Measurements from ENCODE around the gene ZNF292. TPM values are rescaled to one million over a fixed set of nuclear protein-coding genes. Genes with fewer than 3 reads are reported as not detected.

ZNF292 gene
- total and polyA plus RNA-seq, 2 donors (not counting 3 experiments of a cell fraction or from before 2014, with no cell fraction given): 3.5 to 24.9 TPM

GRCh38 chr6:87183687-87184086 is 28.3 kb downstream of the ZNF292 start:
- H3K4me2 ChIP-seq (ENCODE audit: insufficient read depth, low read length): no peak overlapping the region

GRCh38 chr6:87184762-87185250 is 29.4 kb downstream of the ZNF292 start:
- Histone ChIP-seq H3K9me3 (replicated peaks; ENCODE audit: control insufficient read depth, insufficient read depth, low read length) (no peaks in the 10 kb centered on the region), H3K4me3 (replicated peaks in 1 of 3; ENCODE audit: insufficient read depth in 1 of 3, low read depth in 1 of 3, low read length in 3 of 3) (no peak overlapping the region), H3K9ac (replicated peaks; ENCODE audit: extremely low read depth, insufficient read depth, low read length) (no peak overlapping the region), H3K79me2 (ENCODE audit: control insufficient read depth, insufficient read depth, low read length) (peaks cover 56% of the 10 kb centered on the region), H4K20me1 (replicated peaks; ENCODE audit: control insufficient read depth, extremely low read depth, insufficient read depth, low read length) (peaks cover 9% of the 10 kb centered on the region), H3K27me3 (ENCODE audit: control insufficient read depth in 2 of 2, insufficient read depth in 2 of 2, low read length in 2 of 2) (no peaks in the 10 kb centered on the region), H3K4me2 (ENCODE audit: insufficient read depth, low read length) (no peak overlapping the region), H2AFZ (ENCODE audit: low read depth, low read length) (no peak overlapping the region), H3K4me1 (ENCODE audit: control insufficient read depth, extremely low read depth, insufficient read depth, low read length) (no peaks in the 10 kb centered on the region), H3K9me1 (replicated peaks; ENCODE audit: control insufficient read depth, extremely low read depth, insufficient read depth, low read length) (peaks cover 3% of the 10 kb centered on the region), H3K36me3 (ENCODE audit: control insufficient read depth in 2 of 2, extremely low read depth in 1 of 2, insufficient read depth in 2 of 2, low read length in 2 of 2) (no peaks in the 10 kb centered on the region), H3K27ac (ENCODE audit: insufficient read depth, low read depth, low read length) (no peak overlapping the region)
- ChIA-PET POLR2A (no interaction called here), CTCF (no interaction called here)
- BruUV-seq (replicated peaks): no TSS peak
- DNase-seq (ENCODE audit: low read depth, low spot score): no peak
- no peak for FAIRE-seq
- TF ChIP-seq MAX (IDR thresholded peaks at IDR 0.05; ENCODE audit: insufficient read depth, insufficient read length) (no peak), JUN (IDR thresholded peaks at IDR 0.05; ENCODE audit: borderline replicate concordance, insufficient read depth, insufficient read length, low read depth) (no peak), POLR2A (IDR thresholded peaks at IDR 0.05; ENCODE audit: low read depth, low read length) (no peak), MYC (IDR thresholded peaks at IDR 0.05; ENCODE audit: low read depth, low read length) (no peak), POLR2AphosphoS5 (IDR thresholded peaks at IDR 0.05; ENCODE audit: insufficient read depth, low read depth, low read length) (no peak)
- intact Hi-C loops (cut with micrococcal nuclease) (no loop called here), dilution Hi-C loops (cut with MboI; ENCODE audit: extremely low pct_ligation_motif_present, low sequenced_read_pairs) (no loop called here)

More at GRCh38 chr6:87183687-87184086, 28.3 kb downstream of the ZNF292 start:
- CTCF ChIA-PET: no interaction called here
- no peak overlapping the region for H3K4me3 ChIP-seq (replicated peaks in 1 of 3; ENCODE audit: insufficient read depth in 1 of 3, low read depth in 1 of 3, low read length in 3 of 3)
- no peaks in the 10 kb centered on the region for H3K9me1 ChIP-seq (replicated peaks; ENCODE audit: control insufficient read depth, extremely low read depth, insufficient read depth, low read length)
- TF ChIP-seq MAX (IDR thresholded peaks at IDR 0.05; ENCODE audit: insufficient read depth, insufficient read length) (no peak), JUN (IDR thresholded peaks at IDR 0.05; ENCODE audit: borderline replicate concordance, insufficient read depth, insufficient read length, low read depth) (no peak), GATA2 (IDR thresholded peaks at IDR 0.05; ENCODE audit: insufficient read depth, insufficient read length, low read depth, low read length) (no peak), POLR2A (IDR thresholded peaks at IDR 0.05; ENCODE audit: low read depth, low read length) (no peak), FOS (IDR thresholded peaks at IDR 0.05; ENCODE audit: borderline replicate concordance, insufficient read depth, low read length) (no peak), MYC (IDR thresholded peaks at IDR 0.05; ENCODE audit: low read depth, low read length) (no peak), EZH2 (IDR thresholded peaks at IDR 0.05; ENCODE audit: borderline replicate concordance, low read depth, low read length, severe bottlenecking) (no peak)
- no peak overlapping the region for H2AFZ ChIP-seq (ENCODE audit: low read depth, low read length)
- DNase-seq (ENCODE audit: low read depth, low spot score) (no peak), FAIRE-seq (no peak)
- no TSS peak for BruUV-seq (replicated peaks)
- no peaks in the 10 kb centered on the region for H3K4me1 ChIP-seq (ENCODE audit: control insufficient read depth, extremely low read depth, insufficient read depth, low read length)
- no peak overlapping the region for H3K9ac ChIP-seq (replicated peaks; ENCODE audit: extremely low read depth, insufficient read depth, low read length)
- H3K79me2 ChIP-seq (ENCODE audit: control insufficient read depth, insufficient read depth, low read length): peaks cover 60% of the 10 kb centered on the region
- no peaks in the 10 kb centered on the region for H3K27me3 ChIP-seq (ENCODE audit: control insufficient read depth in 2 of 2, insufficient read depth in 2 of 2, low read length in 2 of 2)
- no peaks in the 10 kb centered on the region for H3K9me3 ChIP-seq (replicated peaks; ENCODE audit: control insufficient read depth, insufficient read depth, low read length)
- intact Hi-C loops (cut with micrococcal nuclease) (no loop called here), dilution Hi-C loops (cut with MboI; ENCODE audit: extremely low pct_ligation_motif_present, low sequenced_read_pairs) (no loop called here)
- POLR2A ChIA-PET: no interaction called here
- H4K20me1 ChIP-seq (replicated peaks; ENCODE audit: control insufficient read depth, extremely low read depth, insufficient read depth, low read length): peaks cover 9% of the 10 kb centered on the region
- H3K36me3 ChIP-seq (ENCODE audit: control insufficient read depth in 2 of 2, extremely low read depth in 1 of 2, insufficient read depth in 2 of 2, low read length in 2 of 2): no peaks in the 10 kb centered on the region
- no peak overlapping the region for H3K27ac ChIP-seq (ENCODE audit: insufficient read depth, low read depth, low read length)
